ENCODE data around the gene TRIM42.

The TRIM42 gene

DNA sequence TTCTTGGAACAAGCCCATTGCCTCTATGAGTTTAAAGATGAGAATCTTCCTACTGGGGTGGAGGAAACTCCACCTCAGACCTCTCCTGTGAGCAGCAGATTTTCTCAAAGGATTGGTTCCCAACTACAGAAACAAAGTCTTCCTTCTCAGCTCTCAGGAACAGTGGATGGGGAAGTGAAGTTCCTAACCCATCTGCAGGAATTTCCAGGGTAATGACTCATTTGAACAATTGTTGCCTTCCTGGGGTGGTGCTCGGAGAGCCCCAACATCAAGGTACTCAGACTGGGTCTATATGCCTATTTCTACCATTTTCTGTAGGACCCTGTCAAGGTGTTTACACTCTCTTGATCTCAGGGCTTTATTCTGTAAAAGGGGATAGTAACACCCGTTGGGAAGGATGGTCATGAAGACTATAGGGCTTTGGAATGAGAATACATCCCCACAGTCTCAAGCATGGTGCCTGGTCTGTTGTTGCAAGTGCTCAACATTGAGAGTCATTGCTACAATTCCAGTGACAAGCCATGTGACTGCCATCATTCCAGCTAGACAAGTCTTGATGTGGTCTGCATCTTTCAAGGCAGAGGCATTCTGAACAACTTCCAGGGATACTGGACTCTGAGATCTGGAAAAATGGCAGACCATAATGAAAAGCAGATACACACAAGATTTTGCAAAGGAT is 33.0 kb downstream of the TRIM42 start:
- no peak for DNase-seq (ENCODE audit: low read depth)

DNA sequence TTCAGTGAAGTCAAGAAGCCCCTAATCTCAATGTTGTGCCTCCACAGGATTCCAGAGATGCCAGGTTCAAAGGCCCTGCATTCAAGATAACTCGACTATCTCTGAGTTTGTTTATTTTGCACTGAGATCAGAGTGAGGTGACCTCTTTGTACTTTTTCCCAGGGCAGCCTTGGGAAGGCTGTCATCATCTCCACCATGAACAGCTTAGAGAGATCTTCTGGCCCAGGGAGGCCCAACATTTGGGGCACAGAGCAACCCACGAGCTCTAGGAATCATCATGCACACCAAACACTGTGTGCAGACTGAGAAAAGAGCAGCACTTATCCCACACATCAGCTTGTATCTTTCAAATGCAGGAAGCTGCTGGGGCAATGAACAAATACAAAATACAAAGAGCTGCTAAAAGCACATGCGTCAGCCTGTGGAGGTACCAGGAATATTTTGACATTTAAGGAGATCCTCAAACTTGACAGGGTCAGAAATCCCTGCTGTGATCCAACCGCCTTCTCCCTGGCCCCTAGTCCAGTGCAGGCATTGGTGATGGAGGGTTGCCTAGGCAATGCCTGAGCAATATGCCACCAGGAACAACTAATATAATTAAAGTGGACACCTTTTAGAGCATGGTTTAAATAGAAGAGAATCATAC is 33.6 kb downstream of the TRIM42 start:
- DNase-seq (ENCODE audit: low read depth) = no peak

DNA sequence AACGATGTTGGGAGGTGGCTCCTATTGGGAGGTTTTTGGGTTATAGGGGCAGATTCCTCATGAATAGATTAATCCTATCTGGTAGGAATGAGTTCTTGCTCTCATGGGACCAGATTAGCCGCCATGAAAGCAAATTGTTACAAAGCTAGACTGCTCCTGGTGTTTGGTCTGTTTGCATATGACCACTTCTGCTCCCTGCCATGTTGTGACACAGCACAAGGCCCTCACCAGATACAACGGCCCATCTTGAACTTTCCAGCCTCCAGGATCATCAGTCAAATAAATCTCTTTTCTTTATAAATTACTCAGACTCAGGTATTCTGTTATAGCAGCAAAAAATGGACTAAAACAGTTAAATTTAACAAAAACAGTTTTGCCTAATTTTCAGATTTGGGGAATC is 34.4 kb downstream of the TRIM42 start:
- DNase-seq (ENCODE audit: low read depth) = no peak

DNA sequence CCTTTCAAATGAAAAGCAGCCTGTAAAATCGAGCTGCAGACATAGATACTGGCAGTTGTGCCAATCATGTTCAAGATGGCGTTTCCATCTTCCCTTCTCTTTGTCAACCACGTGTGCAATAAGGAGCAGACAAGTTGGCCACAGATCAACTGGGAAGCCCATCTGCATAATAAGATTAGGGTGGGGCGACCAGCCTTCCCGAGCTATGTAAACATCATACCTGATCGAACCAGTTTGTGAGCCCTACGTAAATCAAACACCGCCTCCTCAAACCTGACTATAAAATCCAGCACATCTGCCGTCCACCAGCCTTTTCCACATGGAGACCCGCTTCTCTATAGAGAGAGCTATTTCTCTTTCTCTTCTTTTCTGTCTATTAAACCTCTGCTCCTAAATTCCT is 37.2 kb downstream of the TRIM42 start:
- no peak for DNase-seq (ENCODE audit: low read depth)

DNA sequence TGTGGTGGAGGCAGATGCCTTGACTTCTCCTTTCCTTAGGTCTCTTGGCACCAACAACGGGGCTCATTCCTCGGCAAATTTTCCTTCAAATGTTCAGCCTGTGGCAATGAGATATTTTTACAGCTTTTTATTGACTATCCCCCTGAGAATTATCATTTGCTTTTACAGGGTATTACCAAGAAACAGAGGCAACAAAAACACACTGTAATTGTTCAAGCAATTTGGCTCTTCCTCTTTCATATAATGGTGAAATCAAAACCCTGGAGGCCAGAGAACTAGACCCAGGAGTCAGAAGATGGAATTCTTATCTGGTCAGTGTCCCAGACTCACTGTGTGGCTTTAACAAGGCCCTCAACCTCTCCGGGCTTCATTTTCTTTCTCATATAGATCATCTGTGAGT is 40.1 kb downstream of the TRIM42 start:
- DNase-seq (ENCODE audit: low read depth) = no peak

DNA sequence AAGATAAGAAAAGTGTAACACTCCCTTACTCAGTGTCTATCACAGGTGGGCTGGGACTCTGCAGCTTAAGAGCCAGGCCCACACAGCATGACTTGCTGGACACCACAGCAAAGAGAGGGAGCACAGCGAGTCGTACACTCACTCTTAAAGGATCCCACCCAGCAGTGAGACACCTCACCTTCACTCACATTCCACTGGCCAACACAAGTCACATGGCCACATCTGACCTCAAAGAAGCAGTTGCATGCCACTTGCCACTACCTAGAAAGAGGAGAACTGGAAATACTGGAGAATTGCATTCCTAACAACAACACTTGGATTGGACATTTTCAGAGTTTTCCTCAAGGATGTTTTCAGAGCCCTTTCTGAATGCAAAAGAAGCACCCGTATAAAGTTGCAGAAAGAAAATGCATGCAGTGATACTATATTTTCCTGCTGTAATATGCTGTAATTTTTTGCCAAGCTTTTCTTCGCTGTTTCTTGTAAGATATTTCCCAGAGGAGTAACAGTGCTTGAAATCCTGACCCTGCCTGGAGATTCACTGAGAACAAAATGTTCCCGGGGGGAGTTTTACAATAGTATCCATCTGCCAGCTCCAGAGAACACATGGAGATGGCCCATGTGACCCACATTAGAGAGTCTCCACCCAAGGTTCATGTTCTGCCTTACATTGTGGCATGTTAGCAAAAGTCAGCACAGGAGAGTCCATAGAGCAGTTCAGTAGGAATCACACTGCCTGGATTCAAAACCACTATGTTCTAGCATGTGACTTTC is 42.2 kb downstream of the TRIM42 start:
- no peak for DNase-seq (ENCODE audit: low read depth)

DNA sequence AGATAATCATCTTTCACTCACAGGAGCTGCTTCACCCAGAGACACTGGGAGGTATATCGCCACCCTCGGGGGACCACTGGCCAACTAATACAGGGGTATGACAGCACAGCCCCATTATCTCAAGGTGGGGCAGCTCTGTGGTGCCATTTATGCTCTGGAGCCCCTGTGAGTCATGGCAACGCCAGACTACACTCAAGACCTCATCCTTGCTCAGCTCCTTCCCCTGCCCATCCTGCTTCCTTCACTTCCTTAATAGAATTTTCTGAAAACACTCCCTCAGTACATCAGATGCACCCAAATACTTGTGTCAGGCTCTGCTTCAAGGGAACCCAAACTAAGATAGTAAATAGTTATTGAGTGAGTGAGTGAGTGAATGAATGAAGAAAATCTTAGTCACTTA is 45.7 kb downstream of the TRIM42 start:
- DNase-seq (ENCODE audit: low read depth) = no peak

DNA sequence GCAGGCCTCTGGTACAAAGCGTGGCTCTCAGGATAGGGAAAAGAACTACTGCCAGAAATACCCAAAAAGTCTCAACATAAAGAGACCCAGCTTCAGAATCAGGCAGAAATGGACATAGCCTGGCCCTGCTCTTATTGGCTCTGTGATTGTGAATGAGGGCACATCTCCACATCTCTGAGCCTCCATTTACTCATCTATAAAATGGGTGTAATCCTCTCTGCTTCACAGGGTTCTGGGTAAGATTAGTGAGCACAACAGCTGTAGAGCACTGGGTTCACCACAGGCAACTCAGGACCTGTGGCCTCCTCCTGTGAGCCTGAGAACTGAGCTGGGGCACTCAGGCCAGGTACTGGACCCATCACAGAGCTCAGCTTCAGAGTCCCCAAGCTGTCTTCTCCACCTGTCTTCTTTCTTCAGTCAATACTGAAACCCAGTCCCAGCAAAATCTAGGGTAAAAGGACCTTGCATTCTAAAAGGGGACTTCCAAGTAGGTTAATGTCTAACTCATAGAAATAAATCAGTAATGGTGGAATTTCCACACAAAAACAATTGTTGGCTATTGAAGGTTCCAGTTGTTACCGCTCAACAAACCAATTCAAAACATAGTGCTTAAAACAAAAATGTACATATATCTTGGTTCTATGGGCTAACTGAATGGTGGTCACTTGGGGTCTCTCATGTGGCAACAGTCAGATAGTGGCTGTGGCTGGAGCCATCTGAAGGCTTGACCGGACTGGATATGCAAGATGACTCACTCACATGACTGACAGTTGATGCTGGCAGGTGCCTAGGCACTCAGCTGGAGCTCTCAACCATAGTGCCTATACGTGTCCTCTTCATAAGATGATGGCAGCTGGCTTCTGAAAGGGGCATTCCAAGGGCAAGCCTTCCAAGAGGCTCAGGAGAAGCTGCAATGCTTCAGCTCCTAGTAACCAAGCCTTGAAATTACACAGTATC is 47.3 kb downstream of the TRIM42 start:
- DNase-seq (ENCODE audit: low read depth) = no peak

DNA sequence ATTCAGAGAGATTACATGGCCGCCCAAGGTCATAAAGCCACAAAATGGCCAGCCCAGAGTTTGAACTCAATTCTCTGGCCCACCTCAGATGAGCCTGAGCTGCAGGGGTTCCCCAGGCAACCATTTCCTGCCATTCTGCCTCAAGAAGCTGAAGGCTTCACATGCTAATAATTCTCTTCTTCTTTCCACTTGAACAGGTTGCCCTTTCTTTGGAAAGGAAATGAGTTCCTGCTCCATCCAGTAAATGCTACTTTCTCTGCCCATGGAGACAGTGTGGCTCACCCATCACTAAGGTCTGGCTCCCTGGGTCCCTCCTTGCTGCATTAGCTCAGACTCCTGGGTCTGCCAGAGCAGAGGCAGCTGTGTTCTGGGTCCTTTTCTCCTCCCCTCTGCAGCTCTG is 48.2 kb downstream of the TRIM42 start:
- no peak for DNase-seq (ENCODE audit: low read depth)

DNA sequence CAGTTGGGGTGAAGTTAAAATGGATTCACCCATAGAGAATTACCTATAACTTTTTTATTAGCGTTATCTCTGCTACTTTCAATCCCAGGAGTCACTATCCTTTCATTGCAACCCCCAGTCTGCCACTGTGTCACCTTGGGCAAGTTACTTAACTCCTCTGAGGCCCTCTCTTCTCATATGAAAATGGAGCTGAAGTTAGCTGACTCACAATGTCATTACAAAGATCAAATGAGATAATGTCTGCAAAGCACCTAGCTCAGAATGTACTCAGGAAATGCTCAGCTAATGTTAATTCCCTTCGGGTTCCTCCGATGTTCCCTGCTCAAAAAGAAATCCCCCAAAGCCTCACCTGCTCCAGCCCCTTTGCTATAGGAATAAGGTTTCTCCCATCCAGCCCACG is 50.0 kb downstream of the TRIM42 start:
- DNase-seq (ENCODE audit: low read depth) = no peak

DNA sequence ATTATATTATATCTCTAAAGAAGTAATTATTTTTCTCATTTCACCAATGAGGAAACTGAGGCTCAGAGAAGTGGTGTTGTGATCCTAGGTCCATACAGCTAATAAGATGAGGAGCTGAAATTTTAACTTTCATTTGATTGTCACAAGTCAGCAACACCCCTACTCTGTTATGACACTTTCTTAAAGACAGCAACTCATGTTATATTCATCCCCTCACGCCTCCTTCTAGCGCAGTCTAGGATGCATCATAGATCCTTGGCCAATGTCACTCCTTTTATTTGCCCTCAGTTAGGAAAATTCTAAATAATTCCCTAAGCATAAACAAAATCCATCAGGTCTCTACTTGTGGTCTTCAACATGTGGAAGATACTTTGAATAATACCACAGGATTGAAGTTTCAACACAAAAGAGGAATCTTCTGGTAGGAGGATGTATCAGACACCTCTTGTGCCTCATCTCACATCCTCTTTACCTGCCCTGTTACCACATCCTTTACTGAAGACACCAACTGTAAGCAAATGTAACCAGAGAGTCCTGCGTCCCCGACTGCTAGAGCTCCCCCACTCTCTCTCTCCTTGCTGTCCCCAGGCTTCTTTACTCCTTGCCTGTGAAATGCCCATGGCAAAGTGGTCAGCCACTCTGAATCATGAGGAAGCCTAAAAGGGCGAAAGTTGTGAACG is 53.7 kb downstream of the TRIM42 start:
- DNase-seq (ENCODE audit: low read depth) = no peak

DNA sequence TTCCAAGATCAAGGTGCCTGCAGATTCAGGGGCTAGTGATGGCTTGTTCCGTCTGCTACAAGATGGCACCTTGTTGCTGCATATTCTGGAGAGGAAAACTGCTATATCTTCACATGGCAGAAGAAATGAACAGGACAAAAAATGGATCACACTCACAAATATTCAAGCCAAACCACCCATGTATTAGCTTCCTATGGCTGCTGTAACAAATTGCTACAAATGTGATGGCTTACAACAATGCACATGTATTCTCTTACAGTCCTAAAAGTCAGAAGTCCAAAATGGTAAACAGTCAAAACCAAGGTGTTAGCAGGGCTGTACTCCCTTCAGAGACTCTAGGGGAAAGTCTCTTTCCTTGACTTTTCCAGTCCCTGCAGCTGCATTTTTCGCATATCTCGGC is 55.8 kb downstream of the TRIM42 start:
- no peak for DNase-seq (ENCODE audit: low read depth)

DNA sequence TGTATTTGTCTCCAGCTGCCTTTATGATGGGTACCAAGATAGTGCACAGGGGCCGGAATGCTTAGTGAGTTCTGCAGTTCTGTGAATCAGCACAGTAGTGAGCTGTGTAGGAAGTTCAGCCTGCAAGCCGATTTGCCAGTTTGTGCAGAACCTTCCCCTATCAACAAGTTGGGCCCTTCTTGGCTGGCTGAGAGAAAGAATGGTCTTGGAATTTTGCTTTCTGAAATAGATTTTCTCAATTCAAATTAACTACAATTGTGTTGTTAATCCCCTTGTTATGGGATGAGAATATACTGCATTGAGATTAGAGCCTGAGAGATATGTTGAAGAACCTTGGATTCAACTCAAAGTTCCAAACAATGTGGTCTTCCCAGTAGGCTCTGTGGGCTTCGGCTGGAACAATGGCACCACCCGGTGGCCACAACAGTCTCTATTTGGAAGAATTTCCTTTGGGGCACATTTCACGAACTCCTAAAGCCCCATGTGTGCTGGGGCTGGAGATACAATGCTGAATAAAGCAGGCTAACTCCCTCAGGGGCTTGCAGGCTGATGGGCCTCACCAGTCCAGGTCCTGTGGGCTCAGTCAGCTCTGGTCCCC is 59.1 kb downstream of the TRIM42 start:
- no peak for DNase-seq (ENCODE audit: low read depth)

DNA sequence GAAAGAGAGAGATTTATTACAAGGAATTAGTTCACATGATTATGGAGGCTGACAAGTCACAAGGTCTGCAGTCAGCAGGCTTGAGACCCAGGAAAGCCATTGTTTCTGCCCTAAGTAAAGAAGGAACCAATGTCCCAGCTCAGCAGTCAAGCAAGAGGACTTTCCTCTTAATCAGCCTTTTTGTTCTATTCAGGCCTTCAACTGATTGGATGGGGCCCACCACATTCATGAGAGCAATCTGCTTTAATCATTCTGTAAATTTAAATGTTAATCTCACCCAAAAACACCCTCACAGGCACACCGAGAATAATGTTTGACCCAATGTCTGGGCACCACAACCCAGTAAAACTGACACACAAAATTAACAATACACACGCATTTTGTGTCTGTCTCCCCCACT is 64.3 kb downstream of the TRIM42 start:
- no peak for DNase-seq (ENCODE audit: low read depth)

DNA sequence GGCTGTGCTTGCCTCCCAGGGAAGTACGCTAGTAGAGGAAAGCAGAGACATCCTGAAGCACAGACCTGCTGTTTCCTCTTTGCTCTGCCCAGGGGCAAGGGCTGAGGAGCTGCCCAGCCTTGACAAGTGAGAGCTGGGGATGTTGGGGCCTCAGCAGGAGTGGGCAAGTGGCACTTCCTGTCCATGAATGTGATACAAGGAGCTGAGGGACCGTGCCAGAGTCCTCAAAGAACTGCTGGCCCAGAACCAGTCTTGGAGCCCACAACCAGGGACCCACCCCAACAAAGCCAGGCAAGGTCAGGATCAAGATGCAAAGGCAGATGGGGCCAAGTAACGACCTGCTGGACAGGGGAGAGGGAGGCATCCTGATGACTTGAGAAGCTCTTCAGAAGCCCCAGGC is 70.3 kb downstream of the TRIM42 start:
- no peak for DNase-seq (ENCODE audit: low read depth)

DNA sequence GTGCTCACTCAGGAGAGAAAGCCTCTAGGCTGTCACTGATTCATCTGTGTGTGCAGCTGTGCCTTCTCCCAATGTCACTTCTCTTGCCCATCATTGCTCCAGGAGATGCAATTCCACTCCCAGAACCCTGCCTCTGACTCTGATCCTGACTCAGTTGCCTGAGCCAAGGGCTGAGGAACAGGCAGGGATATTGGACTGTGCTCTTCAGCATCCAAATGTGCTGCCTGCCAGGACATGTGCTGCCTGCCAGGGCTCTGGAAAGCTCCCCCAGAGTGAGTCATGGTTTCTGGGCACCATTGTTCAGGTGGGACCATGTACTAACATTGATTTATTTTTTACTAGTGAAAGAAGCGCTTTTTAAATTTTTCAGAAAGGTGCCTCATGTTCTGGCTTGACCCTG is 71.0 kb downstream of the TRIM42 start:
- no peak for DNase-seq (ENCODE audit: low read depth)

All from GM04503 (cell line).